Measurements from ENCODE around the gene TANC1.
"Not testable (repeated sequence)": the region's sequence is repeated elsewhere in the genome, so short reads cannot be mapped to it uniquely, and the experiment has no call there.

Gene TANC1

GRCh38 chr2:159032580-159032979 is 64.1 kb downstream of the TANC1 start:
- DNase-seq = no peak

DNA sequence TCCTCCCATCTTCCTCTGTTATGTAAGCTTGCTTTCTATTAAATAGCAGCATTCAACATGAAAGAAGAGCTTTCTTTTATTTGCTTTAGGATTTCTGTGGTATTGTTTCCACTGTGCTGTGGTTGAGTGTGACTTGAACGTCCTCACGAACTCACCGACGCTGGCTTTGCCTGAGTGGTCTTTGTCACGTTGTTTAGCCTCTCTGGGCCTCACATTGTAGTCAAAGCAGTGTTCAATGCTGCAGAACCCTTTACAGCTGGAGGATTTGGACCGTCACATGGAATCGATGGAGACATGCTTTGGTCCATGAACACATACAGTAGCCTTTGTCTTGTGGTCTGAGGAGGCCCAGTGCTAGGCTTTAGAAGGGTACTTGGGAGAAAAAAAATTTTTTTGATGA is 66.3 kb downstream of the TANC1 start:
- no peak for DNase-seq

DNA sequence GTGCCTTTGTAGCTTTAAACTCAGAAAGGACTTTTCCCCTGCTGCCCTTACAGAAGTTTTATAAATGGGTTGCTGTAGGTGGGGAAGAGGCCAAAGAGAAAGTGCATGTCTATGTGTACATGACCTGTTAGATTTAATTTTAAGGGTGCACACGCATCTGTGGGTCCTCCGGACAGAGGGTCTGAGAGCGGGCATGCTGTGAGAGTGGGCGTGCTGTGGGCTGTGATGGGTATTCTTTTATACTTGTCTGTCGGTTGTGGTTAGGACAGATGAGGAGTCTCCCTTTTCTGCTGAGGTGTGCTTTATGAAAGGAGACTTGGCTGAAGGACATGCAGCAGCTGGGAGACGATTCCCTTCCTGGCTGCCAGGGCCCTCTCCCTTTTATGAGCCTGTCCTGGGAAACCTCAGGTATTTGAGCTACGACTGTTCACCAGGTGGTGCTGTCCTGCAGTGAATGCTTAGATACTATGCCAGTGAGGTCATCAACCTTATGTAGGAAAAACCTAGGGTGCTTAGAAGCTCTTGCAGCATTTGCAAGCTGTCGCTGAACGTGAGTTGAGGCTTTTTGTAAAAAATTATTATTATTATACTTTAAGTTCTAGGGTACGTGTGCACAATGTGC is 67.5 kb downstream of the TANC1 start:
- DNase-seq = no peak

GRCh38 chr2:159036461-159036860 is 68.0 kb downstream of the TANC1 start:
- not testable (repeated sequence) for DNase-seq

DNA sequence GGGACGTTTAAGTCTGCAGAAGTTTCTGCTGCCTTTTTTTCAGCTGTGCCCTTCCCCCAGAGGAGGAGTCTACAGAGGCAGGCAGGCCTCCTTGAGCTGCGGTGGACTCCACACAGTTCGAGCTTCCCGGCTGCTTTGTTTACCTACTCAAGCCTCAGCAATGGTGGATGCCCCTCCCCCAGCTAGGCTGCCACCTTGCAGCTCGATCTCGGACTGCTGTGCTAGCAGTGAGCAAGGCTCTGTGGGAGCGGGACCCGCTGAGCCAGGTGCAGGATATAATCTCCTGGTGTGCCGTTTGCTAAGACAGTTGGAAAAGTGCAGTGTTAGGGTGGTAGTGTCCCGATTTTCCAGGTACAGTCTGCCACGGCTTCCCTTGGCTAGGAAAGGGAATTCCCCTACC is 72.9 kb downstream of the TANC1 start:
- DNase-seq = not testable (repeated sequence)

GRCh38 chr2:159042115-159042850 is 73.8 kb downstream of the TANC1 start:
- no peak for DNase-seq

- no peak for DNase-seq
Measured at GRCh38 chr2:159043710-159044109, 75.3 kb downstream of the TANC1 start.

GRCh38 chr2:159044804-159045286 is 76.4 kb downstream of the TANC1 start:
- no peak for DNase-seq

- DNase-seq = no peak
Measured at GRCh38 chr2:159045545-159046454, 77.4 kb downstream of the TANC1 start.

DNA sequence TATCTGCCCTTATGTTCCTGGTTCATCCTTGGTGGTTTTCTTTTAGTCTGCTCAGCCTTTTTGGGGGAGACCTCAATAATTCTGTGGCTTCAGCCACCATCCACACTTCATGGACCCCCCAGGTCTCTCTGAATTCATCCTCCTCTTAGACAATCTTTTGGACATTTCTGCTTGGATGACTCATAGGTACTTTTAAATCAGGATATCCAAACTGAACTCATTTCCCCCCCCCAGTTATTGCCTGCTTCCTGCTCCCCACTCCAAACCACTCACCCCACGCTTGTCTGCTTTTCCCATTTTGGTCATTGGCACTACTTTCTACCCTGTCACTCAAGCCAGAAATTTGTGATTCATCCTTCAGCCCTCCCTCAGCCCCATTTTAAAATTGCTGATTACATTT is 78.5 kb downstream of the TANC1 start:
- no peak for DNase-seq

- no peak for DNase-seq
Measured at GRCh38 chr2:159050426-159050825, 82.0 kb downstream of the TANC1 start.

DNA sequence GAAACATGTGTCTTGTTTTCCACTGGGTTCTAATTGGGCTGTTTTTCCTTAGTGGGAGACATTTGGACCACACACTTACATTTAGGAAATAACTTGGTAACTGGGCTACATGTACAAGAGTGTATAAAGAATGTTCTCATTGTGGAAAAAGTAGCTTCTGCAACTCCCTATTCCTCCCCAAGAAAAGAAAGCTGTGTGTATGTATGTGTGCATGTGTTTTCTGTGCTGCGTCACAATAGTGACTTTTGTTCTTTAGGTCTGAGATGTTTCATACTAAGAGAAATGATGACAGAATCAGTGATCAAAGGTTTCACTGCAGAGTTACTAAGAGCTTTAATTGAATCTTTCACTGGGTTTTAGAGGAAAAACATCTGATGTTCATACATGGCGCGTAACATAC is 82.7 kb downstream of the TANC1 start:
- no peak for DNase-seq

GRCh38 chr2:159051661-159052060 is 83.2 kb downstream of the TANC1 start:
- no peak for DNase-seq

DNA sequence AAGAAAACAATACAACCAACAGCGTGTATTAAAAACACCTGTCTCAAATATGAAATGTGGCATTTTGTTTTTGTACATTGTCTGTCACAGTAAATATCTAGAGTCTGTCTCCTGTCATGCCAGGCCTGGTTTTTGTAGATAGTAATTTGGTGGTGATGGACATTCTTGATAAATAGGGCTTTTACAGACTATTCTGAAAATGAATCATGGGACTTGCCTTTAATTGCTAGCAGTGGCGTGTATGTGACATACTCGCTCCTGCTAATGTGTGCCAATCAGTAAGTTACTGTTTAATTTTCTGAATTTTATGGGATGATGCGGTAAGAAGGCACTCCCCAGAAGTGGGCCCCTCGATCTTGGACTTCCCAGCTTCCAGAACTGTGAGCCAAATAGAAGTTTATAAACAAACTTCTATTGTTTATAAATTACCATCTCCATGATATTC is 83.7 kb downstream of the TANC1 start:
- no peak for DNase-seq

DNA sequence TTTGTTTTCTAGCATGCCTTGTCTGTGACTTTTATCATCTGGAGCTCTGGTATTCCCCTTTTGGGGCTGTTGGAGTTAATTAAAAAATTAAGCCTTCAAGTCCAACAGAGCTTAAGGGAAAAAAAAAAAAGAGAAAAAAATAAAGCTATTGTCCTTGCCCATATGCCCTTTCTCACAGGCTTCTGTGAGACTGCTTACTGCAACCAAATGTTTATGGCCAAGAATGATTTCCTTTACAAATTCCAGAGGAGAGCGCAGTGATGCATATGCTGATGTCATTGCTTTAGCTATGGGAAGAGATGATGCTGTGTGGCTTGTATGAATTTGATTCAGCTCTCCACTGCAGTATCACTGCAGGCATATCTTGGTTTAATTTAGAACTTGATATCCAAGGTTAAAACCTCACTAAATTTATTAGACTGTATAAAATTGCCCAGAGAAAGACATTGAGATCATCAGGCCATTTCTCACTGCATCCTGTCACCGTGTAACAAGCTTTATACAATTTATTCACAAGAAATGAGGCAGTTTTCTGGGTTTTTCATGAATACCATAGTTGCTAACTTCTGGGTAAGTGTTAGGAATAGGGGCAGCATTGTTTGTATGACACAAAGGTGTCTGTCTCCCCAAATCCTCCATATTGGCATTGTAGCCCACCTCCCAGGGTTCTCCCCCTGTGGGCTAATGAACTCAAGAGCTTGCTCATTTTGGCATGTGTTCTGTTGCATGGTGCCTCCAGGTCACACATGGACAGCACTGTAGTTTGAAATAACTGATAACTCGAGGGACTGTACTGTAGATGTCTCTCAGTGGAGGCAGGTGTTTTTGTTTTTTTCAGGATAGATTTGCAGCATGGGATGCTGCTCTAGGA is 85.0 kb downstream of the TANC1 start:
- no peak for DNase-seq

GRCh38 chr2:159054032-159054334 is 85.5 kb downstream of the TANC1 start:
- DNase-seq = no peak

DNA sequence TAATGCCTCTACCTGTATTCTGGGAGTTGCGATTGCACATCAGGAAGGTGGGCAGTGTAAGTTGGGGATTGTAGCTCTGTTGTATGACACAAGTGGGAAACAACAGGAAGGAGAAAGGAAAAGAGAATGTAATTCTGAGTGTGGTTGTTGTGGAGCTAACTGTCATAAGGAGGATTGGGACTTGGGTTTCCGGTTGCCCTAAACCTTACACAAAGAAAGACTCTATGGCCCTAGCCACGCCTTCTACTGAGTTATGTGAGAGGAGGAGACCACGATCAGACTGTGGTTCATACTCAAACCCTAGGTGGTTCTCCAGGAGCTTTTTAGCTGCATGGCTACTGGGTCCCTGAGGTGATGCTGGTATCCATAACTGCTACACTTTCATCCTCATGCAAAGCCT is 86.5 kb downstream of the TANC1 start:
- no peak for DNase-seq

DNA sequence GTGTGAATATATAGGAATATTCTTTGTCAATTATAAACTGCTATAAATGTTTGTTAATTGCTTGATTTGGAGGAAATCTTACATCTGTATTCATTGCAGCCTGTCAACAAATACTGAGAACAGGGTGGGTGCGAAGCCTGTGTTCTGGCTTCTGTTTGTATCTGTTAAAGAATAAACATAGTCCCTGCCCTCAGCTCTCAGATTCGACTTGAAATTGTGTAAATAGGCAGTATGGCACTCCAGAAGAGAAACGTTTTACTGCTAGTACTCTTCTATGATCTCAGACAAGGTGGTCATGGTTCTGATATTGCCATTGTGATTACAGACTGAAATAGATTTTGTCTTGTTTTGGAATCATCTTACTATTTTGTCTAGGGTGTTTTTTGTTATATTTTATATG is 92.1 kb downstream of the TANC1 start:
- no peak for DNase-seq

DNA sequence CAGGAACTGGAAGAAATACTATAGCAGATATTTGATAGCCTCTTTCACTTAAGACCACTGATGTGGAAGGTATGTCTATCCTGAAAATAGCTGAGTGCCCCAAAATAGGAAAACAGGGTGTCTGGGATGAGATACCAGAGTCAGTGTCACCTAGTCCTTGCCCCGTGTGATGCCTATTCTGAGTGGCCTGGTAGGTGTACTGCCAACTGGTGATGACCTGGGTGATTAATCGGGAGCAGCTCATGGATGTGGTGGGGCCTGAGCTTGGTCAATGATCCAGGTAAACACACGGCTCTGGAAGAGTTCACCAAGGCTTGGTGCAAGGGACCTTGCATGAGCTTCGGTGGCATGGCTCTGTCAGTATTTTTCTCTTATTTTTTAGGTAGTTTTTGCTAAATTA is 95.2 kb downstream of the TANC1 start:
- DNase-seq = no peak

DNA sequence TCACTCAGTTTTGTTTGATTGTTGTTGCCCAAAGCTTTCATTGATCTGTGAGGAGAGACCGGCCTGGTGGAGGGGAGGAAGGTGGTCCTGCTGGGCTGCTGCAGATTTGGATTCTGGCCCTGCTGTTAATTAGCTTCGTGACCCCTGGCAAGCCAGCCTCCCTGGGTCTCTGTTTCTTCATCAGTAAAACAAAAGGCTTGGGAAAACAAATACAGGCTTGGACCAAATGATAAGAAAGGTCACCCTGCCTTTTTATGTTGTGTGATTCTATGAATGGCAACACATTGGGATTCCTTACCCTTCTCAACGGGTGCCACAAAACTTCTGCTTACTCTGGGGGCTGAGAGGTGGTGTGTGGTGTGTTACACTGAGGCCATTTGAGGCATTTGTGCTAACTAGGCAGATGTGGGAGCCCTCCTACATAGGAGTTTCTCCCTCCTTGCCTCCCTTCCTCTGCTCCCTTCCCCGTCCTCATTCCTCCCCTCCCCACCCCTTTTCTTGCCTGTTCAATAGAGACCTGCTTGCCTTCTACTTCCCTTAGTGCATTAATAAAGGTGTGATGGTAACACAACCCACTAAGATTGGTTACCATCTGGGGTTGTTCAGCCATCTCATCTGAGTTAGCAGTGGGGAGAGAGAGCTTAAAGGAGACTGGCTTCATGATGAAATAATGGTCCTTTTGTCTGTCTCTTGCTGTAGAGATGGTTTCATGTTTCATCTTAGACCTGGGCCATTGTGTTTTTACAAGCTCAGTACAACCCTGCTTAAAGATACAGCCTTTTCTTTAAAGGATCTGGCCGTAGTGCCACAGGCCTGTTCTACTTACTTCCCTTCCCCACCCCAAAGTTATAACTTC is 96.2 kb downstream of the TANC1 start:
- no peak for DNase-seq

DNA sequence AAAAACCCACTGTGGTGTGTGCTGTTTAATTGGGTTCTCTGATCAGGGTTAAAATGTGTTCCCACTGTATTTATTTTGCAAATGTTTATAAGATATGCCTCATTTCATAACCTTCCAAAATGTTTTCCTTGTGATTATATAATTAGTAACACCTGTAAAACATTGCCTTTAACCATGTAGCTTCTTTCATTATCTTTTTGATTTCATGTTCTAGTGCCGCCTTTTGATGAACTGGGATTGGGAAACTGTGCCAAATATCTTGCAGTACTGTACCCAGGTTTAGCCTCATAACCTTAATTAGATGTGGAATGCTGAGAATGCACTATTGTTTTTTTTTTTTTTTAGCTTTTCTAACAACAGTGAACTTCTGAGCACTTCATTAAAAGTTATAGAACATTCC is 96.9 kb downstream of the TANC1 start:
- no peak for DNase-seq

- DNase-seq = no peak
Measured at GRCh38 chr2:159065891-159066290, 97.5 kb downstream of the TANC1 start.
